ENCODE measurements around the gene IL25.
"Not testable (repeated sequence)": the region's sequence is repeated elsewhere in the genome, so short reads cannot be mapped to it uniquely, and the experiment has no call there.

IL25 gene

DNA sequence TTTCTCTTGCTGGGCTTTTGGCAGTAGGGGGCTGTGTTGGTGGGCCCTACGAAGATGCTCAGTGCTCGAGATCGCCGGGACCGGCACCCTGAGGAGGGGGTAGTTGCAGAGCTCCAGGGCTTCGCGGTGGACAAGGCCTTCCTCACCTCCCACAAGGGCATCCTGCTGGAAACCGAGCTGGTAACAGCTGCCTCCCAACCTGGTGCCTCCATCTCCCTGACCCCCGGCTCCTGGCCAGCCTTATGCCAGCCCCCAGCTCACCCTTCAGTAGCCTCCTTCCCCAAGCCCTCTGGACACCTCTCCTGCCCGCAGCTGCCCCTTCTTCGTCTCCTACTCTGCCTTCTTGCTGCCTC is 4.6 kb downstream of the IL25 start:
- no peak for DNase-seq

GRCh38 chr14:23377573-23378563 is 5.3 kb downstream of the IL25 start:
- no peak for DNase-seq

- DNase-seq = no peak
These were observed 6.1 kb downstream of the IL25 start for GRCh38 chr14:23378612-23379220.

- DNase-seq = peak; percentile 62 to 67
These were observed 7.0 kb downstream of the IL25 start for GRCh38 chr14:23379366-23380196.

DNA sequence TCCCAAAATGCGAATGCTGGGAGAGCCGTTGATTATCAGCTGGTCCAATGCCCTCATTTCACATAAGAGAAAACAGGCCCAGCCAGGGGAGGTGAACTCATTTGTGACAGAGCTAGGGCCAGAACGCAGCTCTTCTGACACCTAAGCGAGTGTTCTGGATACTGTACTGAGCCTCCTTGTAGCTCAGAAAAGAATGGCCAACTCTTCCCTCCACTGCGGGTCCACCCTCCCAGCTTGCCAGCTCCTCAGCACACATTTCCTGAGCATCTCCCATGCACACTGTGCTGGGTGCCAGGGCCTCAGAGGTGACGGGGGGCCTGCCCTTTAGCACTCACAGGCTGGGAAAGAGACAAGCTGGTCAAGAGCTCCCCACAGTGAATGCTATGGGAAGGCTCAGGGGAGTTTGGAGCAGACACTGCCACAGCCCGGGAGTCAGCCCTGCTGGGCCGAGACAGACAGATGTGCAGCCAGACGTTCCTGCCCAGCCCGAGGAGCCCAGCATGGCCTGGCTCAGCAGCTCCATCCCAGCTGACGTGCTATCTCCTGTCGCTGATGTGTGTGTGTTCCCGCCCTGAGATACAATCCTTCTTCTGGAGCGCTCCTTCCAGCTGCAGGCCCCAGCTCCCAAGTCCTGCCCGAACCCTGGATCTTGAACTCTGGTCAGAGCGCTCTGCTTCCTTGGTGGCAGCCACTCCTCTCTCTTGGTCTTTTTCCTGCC is 7.7 kb downstream of the IL25 start:
- DNase-seq = no peak

DNA sequence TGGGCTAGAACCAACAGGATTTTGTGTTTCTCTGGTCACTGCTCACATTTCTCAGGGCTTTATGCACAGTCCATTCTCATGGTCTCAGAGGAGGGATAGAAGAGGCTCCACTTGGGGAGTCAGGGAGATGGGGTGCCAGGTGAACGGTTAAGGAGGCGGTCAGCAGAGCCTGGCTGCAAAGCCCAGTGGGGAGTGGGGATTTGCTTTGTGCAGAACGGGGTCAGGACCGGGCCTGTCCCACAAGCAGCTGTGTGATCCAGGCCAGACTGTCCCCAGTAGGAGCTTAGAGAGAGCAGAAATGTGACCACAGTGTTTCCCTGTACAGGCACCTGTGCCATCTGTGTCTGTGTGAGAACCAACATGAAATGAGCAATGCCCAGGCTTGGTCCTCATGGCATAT is 8.4 kb downstream of the IL25 start:
- no peak for DNase-seq

GRCh38 chr14:23381871-23382270 is 9.3 kb downstream of the IL25 start:
- DNase-seq = no peak

GRCh38 chr14:23382276-23382675 is 9.7 kb downstream of the IL25 start:
- no peak for DNase-seq

DNA sequence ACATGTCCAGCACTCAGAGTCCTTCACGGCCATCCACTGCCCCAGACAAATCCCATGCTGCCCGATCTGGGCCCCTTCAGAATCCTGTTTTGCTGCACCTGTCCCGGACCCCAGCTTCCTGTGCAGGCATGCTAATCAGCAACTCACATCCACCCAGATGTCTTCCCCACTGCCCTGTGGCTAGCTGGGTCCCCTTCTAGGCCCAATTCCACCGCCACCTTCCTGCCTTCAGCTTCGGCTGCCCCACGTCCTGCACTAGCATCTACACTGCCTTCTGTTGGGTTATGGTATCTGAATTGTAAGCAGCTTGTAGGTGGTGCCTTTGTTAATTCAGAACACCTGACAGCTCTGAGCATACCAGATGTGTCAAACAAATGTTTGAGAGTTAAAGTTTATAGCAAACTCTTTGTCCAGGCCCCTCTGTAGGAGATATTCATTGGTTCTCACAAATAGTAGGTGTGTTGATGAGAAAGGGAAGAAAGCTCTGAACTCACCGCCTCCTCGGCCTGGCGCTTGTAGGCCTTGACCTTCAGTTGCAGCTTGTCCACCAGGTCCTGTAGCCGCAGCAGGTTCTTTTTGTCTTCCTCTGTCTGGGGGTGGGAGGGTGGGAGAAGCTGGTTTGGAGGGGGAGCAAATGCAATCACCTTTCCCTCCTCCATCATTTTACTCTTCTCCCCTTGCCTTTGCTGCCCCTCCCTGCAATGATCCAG is 10.3 kb downstream of the IL25 start:
- no peak for DNase-seq

GRCh38 chr14:23384364-23385080 is 11.9 kb downstream of the IL25 start:
- no peak for DNase-seq

DNA sequence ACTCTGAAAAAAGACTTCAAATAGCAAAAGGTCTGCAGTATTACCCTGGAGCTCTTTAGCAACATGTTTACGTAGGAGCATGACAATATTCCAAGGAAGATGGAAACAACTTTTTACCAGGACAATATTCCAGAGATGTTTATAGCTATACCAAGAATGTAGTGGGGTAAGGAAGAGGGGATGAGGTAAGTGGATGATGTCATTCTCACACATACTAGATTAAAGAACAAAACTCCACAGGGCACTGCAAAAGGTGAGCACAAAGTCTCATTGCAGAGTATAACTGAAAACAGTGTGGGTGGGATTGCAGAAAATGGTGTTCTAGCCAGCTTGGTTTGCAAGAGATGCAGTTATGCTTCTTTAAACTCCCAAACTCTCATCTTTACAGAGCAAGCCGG is 12.6 kb downstream of the IL25 start:
- no peak for DNase-seq

DNA sequence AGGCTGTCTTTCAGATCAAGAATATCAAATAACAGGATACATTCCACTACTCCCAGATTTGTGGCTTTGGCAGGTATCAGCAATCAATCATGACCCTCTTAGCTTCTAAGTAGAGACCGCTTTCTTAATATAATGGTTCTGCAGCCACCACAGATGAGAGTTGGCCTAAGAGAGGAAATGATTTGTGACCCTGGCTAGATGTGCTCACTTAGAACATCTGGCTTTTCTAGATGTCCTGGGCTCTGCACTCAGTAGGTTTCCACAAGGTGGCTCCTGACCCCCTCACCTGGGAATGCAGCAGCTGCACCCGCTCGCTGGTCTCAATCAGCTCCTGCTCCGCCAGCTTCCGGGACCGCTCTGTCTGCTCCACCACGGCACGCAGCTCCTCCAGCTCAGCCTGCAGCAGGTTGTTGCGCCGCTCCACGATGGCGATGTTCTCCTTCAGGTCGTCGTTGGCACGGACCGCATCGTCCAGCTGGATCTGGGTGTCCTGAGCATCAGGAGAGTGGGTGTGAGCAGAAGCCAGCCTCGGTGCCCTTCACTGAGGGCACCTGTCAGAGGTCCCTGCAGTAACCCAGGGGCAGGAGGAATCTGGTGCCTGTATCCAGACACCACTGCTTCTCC is 13.1 kb downstream of the IL25 start:
- DNase-seq = no peak

DNA sequence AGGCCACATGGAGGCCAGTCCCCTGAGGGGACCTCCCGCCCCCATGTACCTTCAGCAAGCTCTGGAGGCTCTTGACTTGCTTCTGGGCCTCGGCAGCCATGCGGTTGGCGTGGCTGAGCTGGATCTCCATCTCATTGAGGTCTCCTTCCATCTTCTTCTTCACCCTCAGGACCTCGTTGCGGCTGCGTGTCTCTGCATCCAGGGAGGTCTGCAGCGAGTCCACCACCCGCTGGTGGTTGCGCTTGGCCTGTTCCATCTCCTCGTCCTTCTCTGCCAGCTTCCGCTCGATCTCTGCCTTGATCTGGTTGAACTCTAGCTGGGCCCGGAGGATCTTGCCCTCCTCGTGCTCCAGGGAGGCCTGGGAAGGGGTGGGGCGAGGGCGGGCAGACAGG is 13.7 kb downstream of the IL25 start:
- DNase-seq = not testable (repeated sequence)

- DNase-seq = no peak
These were observed 14.4 kb downstream of the IL25 start for GRCh38 chr14:23386999-23387398.

DNA sequence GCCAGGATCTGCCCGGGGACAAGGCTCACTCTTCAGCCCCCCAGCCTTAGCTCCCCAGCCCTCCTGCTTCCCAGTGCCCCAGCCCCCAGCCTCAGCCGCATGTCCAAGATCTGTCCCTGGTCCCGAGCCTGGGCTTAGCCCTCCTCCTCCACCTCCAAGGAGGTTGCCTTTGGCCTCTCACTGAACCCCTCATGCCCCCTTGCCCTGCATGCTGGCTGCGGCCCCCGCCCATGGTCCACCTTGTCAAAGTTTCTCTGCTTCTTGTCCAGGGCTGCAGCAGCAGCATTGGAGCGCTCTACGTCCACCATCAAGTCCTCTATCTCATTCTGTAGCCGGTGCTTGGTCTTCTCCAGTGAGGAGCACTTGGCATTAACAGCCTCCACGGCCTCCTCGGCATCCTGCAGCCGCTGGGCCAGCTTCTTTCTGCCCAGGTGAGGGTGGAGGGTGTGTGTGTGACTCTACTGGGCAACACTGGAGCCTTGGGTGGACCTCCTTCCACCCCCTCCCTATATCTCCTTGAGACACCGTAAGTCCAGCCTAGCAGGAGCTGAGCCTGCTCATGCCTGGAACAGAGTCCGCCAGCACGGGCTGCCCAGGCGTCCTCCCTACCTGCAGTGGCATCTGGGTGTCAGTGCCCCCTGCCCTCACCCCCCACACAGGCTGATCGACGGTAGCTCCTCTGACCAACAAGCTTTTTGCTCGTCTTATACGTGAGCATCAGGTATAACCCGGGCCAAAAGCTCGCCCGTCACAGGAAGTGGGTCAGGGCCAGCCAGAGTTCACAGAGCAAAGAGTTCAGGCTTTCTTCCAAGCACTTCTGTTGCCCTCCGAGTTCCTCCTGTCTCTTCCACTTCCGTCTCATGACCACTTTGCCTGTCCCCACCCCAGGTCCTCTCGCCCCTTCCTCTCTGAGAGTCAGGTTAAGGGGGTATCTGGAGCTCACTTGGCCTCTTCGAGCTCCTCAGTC is 15.6 kb downstream of the IL25 start:
- DNase-seq = no peak

GRCh38 chr14:23388996-23389395 is 16.4 kb downstream of the IL25 start:
- no peak for DNase-seq

DNA sequence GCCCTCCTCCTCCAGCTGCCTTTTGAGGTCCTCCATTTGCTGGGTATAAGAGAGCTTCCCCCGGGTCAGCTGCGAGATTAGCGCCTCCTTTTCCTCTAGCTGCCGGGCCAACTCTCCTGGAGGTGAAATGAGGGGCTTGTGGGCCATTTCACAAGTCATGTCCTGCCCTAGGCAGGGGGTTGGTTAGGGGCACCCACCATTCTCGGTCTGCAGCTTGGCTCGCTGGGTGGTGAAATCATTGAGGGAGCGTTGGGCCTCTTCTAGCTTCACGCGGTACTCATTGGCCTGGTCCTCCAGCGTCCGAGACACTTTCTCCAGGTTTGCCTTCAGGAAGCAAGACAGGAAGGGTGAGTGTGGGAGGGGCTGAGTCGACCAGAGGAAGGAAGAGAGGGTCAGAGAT is 16.8 kb downstream of the IL25 start:
- no peak for DNase-seq

DNA sequence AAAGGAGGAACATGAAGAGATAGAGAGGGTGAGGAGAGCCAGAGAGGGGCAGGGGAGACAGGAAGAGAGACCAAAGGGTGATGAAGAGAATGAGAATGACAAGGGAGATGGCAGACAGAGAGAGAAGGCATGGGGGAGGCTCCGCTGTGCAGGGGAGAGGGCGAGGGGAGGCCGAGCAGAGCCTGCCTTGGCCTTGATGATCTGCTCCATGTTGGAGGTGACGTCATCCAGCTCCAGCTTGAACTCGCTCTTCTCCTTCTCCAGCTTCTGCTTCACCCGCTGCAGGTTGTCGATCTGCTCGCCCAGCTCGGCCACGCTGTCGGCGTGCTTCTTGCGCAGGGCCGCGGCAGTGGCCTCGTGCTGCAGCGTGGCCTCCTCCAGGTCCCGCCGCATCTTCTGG is 17.3 kb downstream of the IL25 start:
- not testable (repeated sequence) for DNase-seq

DNA sequence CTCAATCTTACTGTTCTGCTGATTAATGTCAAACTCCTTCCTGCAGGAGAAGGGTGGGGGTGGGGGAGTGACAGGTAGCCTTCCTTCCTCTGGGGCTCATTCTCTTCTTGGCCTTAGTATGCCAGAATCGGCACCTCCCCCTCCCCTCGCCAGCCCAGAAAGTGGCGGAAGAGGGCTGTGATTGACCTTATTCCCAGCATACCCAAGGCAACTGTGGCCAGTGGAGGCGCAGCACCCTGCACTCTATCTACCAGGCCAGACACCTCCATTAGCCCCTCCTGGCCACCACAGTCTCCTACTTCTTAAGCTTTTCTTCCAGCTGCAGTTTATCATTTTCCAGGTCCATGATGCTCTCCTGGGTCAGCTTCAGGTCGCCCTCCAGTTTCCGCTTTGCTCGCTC is 20.0 kb downstream of the IL25 start:
- no peak for DNase-seq

- DNase-seq = no peak
These were observed 23.5 kb downstream of the IL25 start for GRCh38 chr14:23396126-23396525.
